ENCODE measurements around the gene CDH3. TPM values are rescaled to one million over a fixed set of nuclear protein-coding genes. Genes with fewer than 3 reads are reported as not detected.

Gene CDH3
- total and polyA plus RNA-seq, 2 experiments from 2014 or later = 78.0 to 210 TPM

- Histone ChIP-seq H3K36me3 (ENCODE audit: insufficient read depth) (no peaks in the 10 kb centered on the region), H3K9me2 (ENCODE audit: insufficient read depth) (no peaks in the 10 kb centered on the region), H3K79me2 (replicated peaks; ENCODE audit: insufficient read depth) (no peaks in the 10 kb centered on the region), H3F3A (replicated peaks; ENCODE audit: low read depth) (no peaks in the 10 kb centered on the region), H3K4me3 (no peak overlapping the region), H3K4me2 (no peak overlapping the region), H3K27ac (ENCODE audit: low read depth) (no peak overlapping the region), H3K27me3 (ENCODE audit: insufficient read depth) (no peaks in the 10 kb centered on the region), H4K20me1 (replicated peaks; ENCODE audit: insufficient read depth) (no peaks in the 10 kb centered on the region), H3K4me1 (ENCODE audit: insufficient read depth) (no peaks in the 10 kb centered on the region), H2AFZ (0 out of 2 replicates have a peak overlapping the region, but pooled peaks have one; percentile 18)
- DNase-seq (ENCODE audit: low spot score) (no peak), ATAC-seq (no peak)
- Mint-ChIP-seq H3K27ac (no peak overlapping the region), H3K36me3 (ENCODE audit: low read depth) (peaks cover 3% of the 10 kb centered on the region; the same call in 1 of the 3 replicates), H3K4me3 (no peak overlapping the region), H3K27me3 (ENCODE audit: insufficient read depth, low read depth, poor library complexity) (peaks cover 4% of the 10 kb centered on the region), H3K4me1 (no peaks in the 10 kb centered on the region), H3K9me3 (peaks cover 17% of the 10 kb centered on the region)
- no peak for TF ChIP-seq REST (IDR thresholded peaks at IDR 0.05; ENCODE audit: unreplicated experiment)
These were observed 27.4 kb upstream of the CDH3 start for GRCh38 chr16:68617734-68618133.

GRCh38 chr16:68626557-68626956 is 18.6 kb upstream of the CDH3 start:
- peaks cover 4% of the 10 kb centered on the region; the same call in 1 of the 3 replicates for H3K9me3 Mint-ChIP-seq
- no peak overlapping the region for H3K27ac Mint-ChIP-seq
- peaks cover 3% of the 10 kb centered on the region; the same call in 1 of the 3 replicates for H3K36me3 Mint-ChIP-seq (ENCODE audit: low read depth)
- peaks cover 6% of the 10 kb centered on the region for H3K27me3 Mint-ChIP-seq (ENCODE audit: insufficient read depth, low read depth, poor library complexity)
- DNase-seq (ENCODE audit: low spot score) = no peak
- no peak overlapping the region for H3K4me2 ChIP-seq
- no peak for ATAC-seq
- no peaks in the 10 kb centered on the region for H4K20me1 ChIP-seq (replicated peaks; ENCODE audit: insufficient read depth)
- no peaks in the 10 kb centered on the region for H3K27me3 ChIP-seq (ENCODE audit: insufficient read depth)
- peaks cover 16% of the 10 kb centered on the region; the same call in 2 of the 3 replicates for H3K4me1 Mint-ChIP-seq
- H3K9me2 ChIP-seq (ENCODE audit: insufficient read depth) = no peaks in the 10 kb centered on the region
- H3K27ac ChIP-seq (ENCODE audit: low read depth) = no peak overlapping the region
- no peak for TF ChIP-seq ZNF114 (CRISPR knock-in tag; IDR thresholded peaks at IDR 0.05)
- TF ChIP-seq STAT1 (IDR thresholded peaks at IDR 0.05; ENCODE audit: unreplicated experiment) = no peak
- TF ChIP-seq REST (IDR thresholded peaks at IDR 0.05; ENCODE audit: unreplicated experiment) = no peak
- no peak for TF ChIP-seq ETS1 (IDR thresholded peaks at IDR 0.05)
- no peak for TF ChIP-seq JUNB (IDR thresholded peaks at IDR 0.05; ENCODE audit: unreplicated experiment)
- TF ChIP-seq CREB1 (CRISPR knock-in tag; IDR thresholded peaks at IDR 0.05; ENCODE audit: low read depth) = no peak
- TF ChIP-seq EZH2phosphoT487 (IDR thresholded peaks at IDR 0.05; ENCODE audit: unreplicated experiment) = no peak
- no peak overlapping the region for H3K4me3 Mint-ChIP-seq
- no peaks in the 10 kb centered on the region for H3K36me3 ChIP-seq (ENCODE audit: insufficient read depth)
- no peaks in the 10 kb centered on the region for H3K79me2 ChIP-seq (replicated peaks; ENCODE audit: insufficient read depth)
- H3K4me1 ChIP-seq (ENCODE audit: insufficient read depth) = no peaks in the 10 kb centered on the region
- 0 out of 2 replicates have a peak, but pooled peaks cover 4% of the 10 kb centered on the region for H3F3A ChIP-seq (replicated peaks; ENCODE audit: low read depth)
- H2AFZ ChIP-seq = peak overlapping the region; percentile 16; the same call in 1 of the 2 replicates
- no peak overlapping the region for H3K4me3 ChIP-seq

All from GM23338 (cell line).